HEK293 (cell line): ENCODE data around the gene EXOC3.

ENCODE experiments used
- CTCF ChIP-seq: fragments of 450-650 bp; formaldehyde crosslinking; IDR thresholded peaks from 2 replicates; pipeline ENCODE4 v1.5.1; 2016; ENCODE audit warnings: missing biosample characterization, missing genetic modification characterization
- ZBTB44 ChIP-seq: fragments of 450-650 bp; IDR thresholded peaks from 2 replicates; pipeline ENCODE4 v1.5.1; 2018; ENCODE audit warnings: missing biosample characterization, mild to moderate bottlenecking, missing genetic modification characterization

GRCh38 chr5:464843-465590 is 22.0 kb downstream of the EXOC3 start:
- TF ChIP-seq CTCF (tag by site-specific recombination) (no peak), ZBTB44 (no peak)
